Kidney epithelial cell (primary cell): Measurements from ENCODE around the gene MGST3. TPM values are rescaled to one million over a fixed set of nuclear protein-coding genes. Genes with fewer than 3 reads are reported as not detected.

ENCODE experiments used
- DNase-seq: peaks from one replicate; pipeline ENCODE4 v3.0.0-alpha.2; 2010; ENCODE audit warnings: low read depth
- H3K27me3 ChIP-seq: 2 replicates; pipeline ENCODE4 v1.6.0; 2011; ENCODE audit warnings: low read length; ENCODE audit not compliant: control insufficient read depth, insufficient read depth
- H3K36me3 ChIP-seq: 2 replicates; pipeline ENCODE4 v1.5.1; 2011; ENCODE audit warnings: low read length; ENCODE audit not compliant: control insufficient read depth, insufficient read depth
- H3K4me3 ChIP-seq: 2 replicates; pipeline ENCODE4 v1.5.1; 2011; ENCODE audit warnings: low read depth, mild to moderate bottlenecking, control low read depth, low read length
- CTCF ChIP-seq: IDR thresholded peaks from 2 replicates; pipeline ENCODE4 v1.5.1; 2011; ENCODE audit warnings: mild to moderate bottlenecking, moderate library complexity, low read length, control low read depth, inconsistent platforms; ENCODE audit not compliant: insufficient read depth, poor library complexity, severe bottlenecking
- total RNA-seq: library from RNA; depleted of rRNA; stranded (reverse); fragments of >200 nt; gene quantifications from 2 replicates; pipeline ENCODE4 v1.2.3, GENCODE V29; 2015

Gene MGST3
- total RNA-seq, 1 donor from 2014 or later: 122 TPM

GRCh38 chr1:165683848-165684485 is 52.9 kb downstream of the MGST3 start:
- Histone ChIP-seq H3K27me3 (no peaks in the 10 kb centered on the region), H3K4me3 (no peak overlapping the region), H3K36me3 (peaks cover 1% of the 10 kb centered on the region)
- no peak for DNase-seq
- TF ChIP-seq CTCF: no peak

GRCh38 chr1:165686121-165686970 is 55.3 kb downstream of the MGST3 start:
- no peak for DNase-seq
- peaks cover 1% of the 10 kb centered on the region for H3K36me3 ChIP-seq
- no peak overlapping the region for H3K4me3 ChIP-seq
- no peaks in the 10 kb centered on the region for H3K27me3 ChIP-seq
- peak; percentile 13 for TF ChIP-seq CTCF

GRCh38 chr1:165686971-165687433 is 56.0 kb downstream of the MGST3 start:
- Histone ChIP-seq H3K4me3 (no peak overlapping the region), H3K27me3 (no peaks in the 10 kb centered on the region), H3K36me3 (peaks cover 1% of the 10 kb centered on the region)
- DNase-seq: no peak
- TF ChIP-seq CTCF: no peak

- Histone ChIP-seq H3K36me3 (peaks cover 1% of the 10 kb centered on the region), H3K27me3 (no peaks in the 10 kb centered on the region), H3K4me3 (no peak overlapping the region)
- DNase-seq: no peak
- no peak for TF ChIP-seq CTCF
Observed at GRCh38 chr1:165688046-165688445, 57.0 kb downstream of the MGST3 start.

GRCh38 chr1:165695031-165695430 is 64.0 kb downstream of the MGST3 start:
- no peaks in the 10 kb centered on the region for H3K36me3 ChIP-seq
- no peak for DNase-seq
- H3K27me3 ChIP-seq: no peaks in the 10 kb centered on the region
- no peak overlapping the region for H3K4me3 ChIP-seq
- no peak for TF ChIP-seq CTCF

GRCh38 chr1:165696625-165697100 is 65.6 kb downstream of the MGST3 start:
- no peaks in the 10 kb centered on the region for H3K27me3 ChIP-seq
- DNase-seq: no peak
- no peak for TF ChIP-seq CTCF
- no peaks in the 10 kb centered on the region for H3K36me3 ChIP-seq
- H3K4me3 ChIP-seq: no peak overlapping the region
